DMS 273 (cell line): ENCODE data around the gene DNAJC19.
"Not testable (repeated sequence)": the region's sequence is repeated elsewhere in the genome, so short reads cannot be mapped to it uniquely, and the experiment has no call there.

Experiments used
- DNase-seq: peaks from one replicate; lab custom pipeline; 2025; ENCODE audit not compliant: unreplicated experiment; lab: John Stamatoyannopoulos, UW

Gene DNAJC19

DNA sequence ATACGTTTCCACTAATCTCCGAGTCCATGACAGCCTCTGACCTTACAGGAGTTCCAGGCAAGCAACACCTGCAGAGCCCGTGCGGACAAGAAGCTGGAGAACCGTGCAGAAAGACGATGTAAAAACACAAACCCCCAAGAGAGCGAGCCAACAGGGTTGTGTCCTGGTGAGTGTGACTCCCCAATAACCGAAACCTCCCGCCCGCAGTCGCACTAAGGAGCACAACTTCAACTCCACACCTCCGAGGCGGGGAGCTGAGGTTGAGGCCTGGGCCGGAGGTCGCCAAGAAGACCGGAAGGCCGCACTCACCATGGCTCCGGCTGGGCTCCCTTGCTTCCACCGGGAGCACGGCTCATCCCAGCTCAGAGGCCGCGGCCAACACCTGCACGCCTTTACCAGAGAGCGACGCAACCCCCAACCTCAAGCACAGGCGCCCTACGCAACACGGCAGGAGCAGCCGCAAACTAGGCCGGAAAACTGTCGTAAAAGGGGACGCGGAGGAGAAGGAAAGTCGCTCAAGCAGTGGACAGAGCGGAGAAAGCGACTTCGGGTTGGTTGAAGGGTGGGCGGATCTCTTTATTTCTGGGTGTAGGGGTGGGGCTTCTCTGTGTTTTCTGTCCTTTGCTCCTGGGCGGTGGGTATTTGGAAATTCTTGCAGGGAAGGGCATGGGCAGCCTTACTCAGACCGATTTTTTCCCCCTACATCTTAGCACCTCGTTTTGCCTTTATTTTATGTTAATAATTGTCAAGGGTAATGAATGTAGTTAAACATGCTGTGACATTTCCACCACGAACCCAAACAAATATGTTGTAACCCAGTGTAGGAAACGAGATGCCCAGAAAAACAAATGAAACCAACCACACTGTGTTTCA is at the start of gene DNAJC19:
TSS of gene DNAJC19 (minus strand) at position 446 of the 873 bp plus-strand sequence. CDS start at position 312, 134 bp downstream.
- peak; percentile 99 for DNase-seq

DNA sequence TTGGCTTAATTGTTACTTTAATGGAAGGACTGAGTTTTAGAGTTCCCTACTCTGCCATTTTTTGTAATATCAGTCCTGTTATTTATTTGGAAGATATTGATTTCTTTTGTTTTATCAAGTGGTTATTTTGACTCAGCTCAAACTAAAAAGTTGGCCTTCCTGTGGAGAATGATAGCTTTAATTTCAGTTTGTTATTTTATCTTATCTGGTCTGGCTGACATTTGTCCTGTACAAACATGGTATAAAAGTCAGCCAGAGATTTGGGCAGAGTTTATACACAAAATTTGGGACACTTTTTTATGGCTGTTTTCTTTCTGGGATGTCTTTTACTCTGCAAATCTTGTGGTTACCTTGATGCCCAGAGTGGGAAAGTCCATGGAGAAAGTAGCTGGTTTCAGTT is 41.4 kb upstream of the DNAJC19 start:
- DNase-seq: no peak

DNA sequence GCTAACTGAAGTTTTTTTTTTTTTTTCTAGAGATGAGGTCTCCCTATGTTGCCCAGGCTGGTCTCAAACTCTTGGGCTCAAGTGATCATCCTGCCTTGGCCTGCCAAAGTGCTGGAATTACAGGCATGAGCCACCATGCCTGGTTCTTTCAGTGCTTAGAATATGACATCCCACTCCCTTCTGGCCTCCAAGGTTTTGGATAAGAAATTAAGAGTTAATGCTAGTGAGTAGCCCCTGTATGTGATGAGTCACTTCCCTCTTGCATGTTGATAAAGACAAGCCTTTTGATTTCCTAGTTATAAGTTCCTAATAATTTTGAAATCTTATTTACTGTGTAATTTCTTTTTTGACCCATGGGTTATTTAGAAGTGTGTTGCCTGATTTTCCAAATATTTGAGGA is 35.7 kb upstream of the DNAJC19 start:
- DNase-seq: no peak

DNA sequence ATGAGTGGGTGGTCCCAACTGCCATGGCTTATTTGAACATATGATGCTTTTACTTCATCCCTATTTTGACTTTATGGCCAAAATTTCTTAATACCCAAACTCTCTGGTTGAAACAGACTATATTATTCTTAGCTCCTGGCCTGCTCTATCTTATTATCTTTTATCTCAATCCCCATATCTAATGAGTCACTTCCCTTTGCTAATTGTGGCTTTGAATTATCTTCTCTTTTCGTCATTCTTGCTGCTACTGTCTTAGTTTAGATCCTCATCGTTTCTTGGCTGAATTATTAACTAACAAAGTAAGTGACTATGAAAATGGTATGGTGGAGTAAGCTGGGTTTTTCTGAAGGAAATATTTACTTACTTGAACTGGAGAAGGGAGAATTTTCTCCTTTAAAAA is 28.2 kb upstream of the DNAJC19 start:
- DNase-seq: no peak

DNA sequence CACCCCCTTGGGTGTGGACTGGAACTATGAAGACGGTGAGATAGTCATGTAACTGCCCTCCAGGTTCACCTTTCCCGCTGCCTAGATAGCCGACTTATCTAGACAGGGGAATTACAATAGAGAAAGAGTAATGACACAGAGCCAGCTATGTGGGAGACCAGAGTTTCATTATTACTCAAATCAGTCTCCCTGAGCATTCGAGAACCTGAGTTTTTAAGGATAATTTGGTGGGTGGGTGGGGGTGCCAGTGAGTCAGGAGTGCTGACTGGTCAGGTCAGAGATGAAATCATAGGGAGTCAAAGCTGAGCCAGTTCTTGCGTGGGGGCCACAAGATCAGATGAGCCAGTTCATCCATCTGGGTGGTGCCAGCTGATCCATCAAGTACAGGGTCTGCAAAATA is 19.7 kb upstream of the DNAJC19 start:
- no peak for DNase-seq

DNA sequence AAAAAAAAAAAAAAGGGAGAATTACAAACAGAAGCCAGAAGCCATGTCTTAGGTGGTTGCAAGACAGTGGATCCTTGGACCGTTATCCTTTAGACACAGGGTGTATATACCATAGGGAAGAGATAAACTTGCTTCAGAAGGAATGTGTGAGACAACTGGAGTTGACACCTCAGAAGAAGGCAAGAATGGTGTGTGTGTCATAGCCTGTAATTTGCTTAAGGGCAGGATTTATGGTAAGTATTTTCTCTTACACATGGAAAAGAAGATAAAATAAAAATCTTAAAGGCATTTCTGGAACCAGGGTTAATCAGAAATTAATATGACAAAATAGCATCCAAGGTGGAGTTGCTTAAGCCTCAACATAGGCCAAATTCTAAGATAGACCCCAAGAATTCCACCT is 19.3 kb upstream of the DNAJC19 start:
- no peak for DNase-seq

DNA sequence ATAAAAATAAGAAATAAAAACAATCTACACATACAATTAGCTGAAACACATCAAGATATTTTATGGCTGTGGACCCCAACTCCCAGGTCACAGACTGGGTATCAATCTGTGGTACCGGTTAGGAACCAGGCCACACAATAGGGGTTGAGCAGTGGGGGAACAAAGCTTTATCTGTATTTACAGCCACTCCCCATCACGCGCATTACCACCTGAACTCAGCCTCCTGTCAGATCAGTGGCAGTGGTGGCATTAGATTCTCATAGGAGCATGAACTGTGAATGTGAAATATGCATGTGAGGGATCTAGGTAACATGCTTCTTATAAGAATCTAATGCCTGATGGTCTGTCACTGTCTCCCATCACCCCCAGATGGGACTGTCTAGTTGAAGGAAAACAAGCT is 17.7 kb upstream of the DNAJC19 start:
- DNase-seq: no peak

DNA sequence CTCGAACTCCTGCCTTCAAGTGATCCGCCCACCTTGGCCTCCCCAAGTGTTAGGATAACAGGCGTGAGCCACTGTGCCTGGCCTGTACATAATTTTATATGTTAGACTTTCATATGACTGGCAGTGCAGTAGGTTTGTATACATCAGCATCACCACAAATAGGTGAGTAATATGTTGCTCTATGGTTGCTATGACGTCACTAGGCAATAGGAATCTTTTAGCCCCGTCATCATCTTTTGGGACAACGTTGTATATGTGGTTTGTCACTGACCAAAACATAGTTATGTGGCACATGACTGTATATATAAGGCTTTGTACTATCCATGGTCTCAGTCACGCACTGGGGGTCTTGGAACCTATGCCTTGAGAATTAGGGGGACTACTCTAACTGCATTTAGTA is 17.0 kb upstream of the DNAJC19 start:
- DNase-seq: no peak

DNA sequence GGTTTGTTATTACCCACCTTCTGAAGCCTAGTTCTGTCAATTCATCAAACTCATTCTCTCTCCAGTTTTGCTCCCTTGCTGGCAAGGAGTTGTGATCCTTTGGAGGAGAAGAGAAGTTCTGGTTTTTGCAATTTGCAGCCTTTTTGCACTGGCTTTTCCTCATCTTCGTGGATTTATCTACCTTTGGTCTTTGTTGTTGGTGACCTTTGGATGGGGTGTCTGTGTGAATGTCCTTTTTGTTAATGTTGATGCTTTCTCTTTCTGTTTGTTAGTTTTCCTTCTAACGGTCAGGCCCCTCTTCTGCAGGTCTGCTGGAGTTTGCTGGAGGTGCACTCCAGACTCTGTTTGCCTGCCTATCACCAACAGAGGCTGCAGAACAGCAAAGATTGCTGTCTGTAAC is 13.9 kb upstream of the DNAJC19 start:
- DNase-seq: not testable (repeated sequence)

DNA sequence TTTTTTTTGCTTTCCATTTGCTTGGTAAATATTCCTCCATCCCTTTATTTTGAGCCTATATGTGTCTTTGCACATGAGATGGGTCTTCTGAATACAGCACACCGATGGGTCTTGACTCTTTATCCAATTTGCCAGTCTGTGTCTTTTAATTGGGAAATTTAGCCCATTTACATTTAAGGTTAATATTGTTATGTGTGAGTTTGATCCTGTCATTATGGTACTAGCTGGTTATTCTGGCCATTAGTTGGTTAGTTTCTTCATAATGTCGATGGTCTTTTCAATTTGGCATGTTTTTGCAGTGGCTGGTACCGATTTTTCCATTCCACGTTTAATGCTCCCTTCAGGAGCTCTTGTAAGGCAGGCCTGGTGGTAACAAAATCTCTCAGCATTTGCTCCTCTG is 12.8 kb upstream of the DNAJC19 start:
- DNase-seq: not testable (repeated sequence)

DNA sequence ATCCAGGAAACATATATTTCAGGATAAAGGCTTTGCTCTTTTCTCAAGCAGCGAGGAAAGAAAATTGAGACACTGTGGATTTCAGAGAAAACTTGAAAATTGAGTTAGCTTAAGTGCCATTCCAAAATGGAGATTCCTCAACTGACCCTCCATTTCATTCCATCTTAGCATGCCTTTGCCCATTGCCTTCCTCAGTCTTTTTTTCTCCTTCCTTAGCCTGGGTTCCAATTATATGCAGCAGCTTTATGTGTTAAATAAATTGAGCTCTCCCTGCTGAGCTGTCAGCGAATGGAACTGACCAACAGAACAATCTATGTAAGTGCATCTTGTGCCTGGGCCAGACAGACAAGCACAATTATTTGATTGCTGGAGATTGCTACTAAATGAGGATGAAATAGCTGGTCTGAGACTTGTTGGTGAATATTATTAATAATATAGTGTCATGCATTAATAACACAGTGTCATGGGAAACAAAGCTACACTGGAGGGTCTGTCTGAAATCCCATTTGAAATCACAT is 6.9 kb upstream of the DNAJC19 start:
- DNase-seq: no peak

DNA sequence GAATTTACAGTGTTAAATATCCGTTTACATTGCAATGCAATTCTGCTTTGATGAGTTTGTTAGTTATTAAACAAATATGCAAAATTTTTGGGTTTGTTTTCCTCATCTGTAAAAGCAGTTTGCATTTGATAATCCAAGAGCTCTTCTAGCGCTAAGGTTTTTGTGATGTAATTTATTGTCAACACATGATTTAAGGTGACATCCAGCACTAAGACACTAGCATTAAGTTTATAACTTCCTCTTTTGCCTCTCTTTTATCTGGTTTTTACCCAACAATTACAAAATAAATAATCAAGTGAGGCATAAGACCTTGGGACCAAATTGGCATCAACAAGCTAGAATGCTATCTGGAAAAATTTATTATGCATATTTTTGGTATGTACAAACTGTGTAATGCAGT is 969 bp upstream of the DNAJC19 start:
- DNase-seq: no peak

DNA sequence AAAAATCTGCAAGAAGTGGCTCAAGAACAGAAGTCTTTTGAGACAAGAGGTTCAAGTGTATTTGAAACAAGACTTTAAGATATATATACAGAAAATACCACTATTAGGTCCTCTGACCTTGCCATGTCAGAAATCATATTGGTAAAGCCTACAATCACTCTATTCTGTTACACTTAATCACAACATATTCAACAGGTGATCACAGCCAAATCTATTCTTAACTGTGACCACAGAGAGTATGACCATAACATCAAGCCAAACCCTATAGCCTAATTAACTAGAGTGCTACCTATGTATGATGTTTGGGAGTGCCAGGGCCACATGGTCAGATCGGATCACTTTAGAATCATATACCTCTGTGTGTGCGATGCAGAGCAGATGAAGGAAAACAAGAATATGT is 2.2 kb downstream of the DNAJC19 start:
- DNase-seq: no peak

DNA sequence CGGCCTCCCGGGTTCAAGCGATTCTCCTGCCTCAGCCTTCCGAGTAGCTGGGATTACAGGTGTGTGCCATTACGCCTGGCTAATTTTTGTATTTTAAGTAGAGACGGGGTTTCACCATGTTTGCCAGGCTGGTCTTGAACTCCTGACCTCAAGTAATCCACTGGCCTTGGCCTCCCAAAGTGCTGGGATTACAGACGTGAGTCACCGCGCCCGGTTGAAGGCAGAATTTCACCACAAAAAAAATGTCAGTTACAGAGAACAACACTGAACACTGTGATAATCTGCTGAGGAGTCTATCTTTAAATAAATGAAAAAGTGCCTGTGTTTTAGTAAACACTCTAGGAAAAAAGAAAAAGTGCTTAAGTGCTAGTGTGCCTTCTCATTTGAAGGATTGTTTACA is 3.2 kb downstream of the DNAJC19 start:
- not testable (repeated sequence) for DNase-seq

DNA sequence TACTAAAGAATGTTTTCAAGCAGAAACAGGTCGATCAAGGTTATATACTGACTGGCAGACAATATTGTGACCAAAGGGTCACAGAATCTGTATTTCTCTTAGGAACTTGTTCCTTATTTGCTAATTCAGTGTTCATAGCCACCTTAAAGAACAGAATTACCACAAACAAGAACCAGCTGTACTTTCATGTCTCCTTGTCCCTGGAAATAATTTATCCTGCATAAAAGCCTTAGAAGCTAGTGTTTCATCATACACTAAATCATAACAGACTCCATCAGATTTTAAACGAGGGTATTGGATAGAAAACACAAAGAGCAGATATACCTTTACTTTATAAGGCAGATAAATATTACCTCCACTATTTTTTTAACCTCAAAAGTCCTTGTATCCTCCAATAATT is 6.4 kb downstream of the DNAJC19 start:
- no peak for DNase-seq

DNA sequence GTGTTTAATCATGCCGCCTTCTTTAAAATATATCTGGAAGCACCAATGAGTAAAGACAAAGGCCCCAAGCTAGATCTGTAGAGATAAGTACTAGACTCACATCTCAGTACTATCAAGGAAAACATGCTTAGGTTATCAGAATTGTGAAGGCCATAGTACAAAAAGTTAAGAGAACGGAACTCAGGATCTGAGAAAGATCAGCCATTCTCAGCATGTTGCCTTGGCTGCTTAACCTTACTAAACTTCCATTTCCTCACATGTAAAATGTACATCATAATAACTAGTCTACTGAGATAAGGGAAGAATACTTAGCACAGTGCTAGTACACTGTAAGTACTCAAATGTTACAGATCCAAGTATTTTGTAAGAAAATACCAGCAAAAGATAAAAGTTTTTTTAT is 7.6 kb downstream of the DNAJC19 start:
- DNase-seq: no peak

DNA sequence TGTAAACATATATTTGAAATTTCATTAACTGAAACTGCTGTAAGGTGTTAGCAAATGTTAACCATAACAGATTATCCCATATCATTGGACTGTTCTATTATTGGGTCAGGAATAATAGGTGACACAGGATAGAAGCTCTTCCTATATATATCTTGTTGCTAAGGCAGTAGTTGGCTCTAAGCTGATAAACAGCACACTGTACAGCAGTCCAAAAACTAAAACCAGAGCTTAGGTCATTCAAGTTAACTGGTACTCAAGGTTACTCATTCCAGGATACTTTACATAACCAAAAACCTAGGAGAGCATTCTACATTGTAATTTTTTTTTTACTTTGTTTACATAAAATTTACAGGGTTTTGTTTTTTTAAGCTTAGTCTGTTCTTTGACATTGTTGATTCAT is 8.9 kb downstream of the DNAJC19 start:
- no peak for DNase-seq

DNA sequence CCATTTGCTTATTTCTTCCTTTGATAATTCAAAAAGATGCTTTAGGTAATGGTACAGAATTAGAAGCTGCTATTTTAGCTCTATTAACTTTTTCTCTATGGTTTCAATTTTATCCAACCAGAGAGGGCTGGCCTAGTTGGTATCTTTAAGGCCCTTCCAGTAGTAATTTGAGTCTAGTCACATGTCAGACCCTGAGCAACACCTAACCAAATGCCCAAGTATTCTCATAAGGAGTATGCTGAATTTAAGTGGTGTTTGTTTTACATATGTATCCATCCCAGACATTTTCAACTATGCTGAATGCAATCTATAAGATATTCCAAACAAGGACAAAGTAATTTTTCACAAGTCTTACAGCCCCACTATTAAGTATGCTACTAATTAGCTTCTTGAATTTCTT is 9.6 kb downstream of the DNAJC19 start:
- no peak for DNase-seq

DNA sequence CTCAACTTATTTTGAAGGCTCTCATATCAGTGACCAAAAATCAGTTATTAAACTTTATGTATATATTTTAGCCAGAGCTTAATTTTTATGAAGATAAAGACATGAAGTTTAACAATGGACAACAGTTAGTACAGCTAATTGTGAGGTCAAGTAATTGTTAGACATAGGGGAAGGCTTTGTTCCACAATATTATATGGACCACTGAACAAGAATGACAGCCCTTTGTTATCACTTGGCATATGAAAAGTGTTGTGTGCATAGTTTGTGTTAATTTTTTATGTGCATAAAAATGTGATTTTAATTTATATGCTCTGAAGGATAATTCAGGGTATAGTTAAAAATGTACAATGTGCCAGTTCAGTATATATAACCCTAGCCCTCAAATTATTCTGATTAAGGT is 12.0 kb downstream of the DNAJC19 start:
- no peak for DNase-seq

DNA sequence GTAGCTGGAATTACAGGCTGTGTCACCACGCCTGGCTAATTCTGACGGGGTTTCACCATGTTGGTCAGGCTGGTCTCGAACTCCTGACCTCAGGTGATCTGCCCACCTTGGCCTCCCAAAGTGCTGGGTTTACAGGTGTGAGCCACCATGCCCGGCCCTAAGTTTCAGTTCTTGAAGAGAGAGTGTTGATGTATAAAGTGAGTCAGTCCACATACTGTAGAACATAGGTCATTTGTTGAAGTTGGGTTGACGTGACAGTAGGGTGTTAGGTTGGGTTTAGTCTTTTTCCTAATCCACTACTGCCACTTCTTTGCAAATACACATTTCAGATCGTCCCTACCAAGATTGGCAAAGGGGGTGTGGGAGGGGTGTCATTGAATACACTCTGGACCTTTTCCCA is 15.2 kb downstream of the DNAJC19 start:
- DNase-seq: no peak

DNA sequence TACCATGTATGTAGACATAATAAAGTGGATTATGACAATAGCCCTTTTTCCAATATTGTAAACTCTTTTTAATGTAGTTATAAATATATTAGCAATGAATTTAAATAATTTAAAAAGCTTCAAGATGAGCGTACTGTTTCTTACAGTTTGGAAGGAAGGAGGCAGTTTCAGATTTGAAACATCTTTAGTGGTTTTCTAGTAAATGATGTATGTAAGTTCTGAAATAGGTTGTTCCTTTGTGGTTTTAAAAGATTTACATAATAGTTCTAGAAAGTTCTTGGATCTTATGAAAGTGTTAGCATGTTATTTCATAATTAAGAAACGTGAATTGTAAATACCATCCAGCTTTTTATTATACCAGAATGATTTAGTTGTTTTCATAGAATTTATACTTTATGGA is 16.0 kb downstream of the DNAJC19 start:
- DNase-seq: no peak

DNA sequence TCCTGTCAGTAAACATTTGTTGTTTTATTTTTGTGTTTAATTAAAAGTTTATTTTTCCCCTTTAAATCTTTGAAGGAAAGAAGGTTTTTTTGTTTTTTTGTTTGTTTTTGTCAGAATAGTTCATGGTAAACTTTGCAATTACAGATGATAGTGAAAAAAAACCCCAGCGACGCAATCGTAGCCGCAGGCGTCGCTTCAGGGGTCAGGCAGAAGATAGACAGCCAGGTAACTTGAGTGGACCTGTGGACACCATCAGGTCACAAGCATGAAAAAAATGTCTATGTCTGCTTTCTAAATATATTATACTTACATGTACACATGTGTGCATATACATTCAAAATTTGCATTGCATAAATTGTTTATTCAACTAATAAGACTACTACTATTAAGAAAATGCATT is 18.6 kb downstream of the DNAJC19 start:
- no peak for DNase-seq

DNA sequence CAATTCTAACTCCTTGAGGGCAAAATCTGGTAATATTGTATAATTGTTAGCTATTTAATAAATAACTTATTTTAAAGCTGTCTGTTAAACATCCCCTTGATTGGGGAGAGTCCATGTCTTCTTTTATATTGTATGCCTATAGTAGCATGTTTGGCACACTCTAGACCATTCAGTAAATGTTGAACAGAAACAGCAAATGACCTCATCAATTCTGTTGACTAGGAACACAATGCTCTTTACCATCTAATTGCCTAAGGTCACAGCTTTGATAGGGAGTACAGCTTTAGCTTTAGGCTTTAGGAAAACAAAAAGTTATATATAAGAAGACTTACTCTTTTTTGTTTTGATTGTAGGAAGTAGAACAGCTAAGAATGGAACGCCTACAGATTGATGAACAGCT is 27.0 kb downstream of the DNAJC19 start:
- DNase-seq: no peak
